Measurements from ENCODE around the gene EMD. TPM values are rescaled to one million over a fixed set of nuclear protein-coding genes. Genes with fewer than 3 reads are reported as not detected.
A peak's percentile ranks its signal among the peaks of the same experiment; 100 is the strongest.
"Not testable (repeated sequence)": the region's sequence is repeated elsewhere in the genome, so short reads cannot be mapped to it uniquely, and the experiment has no call there.

EMD gene
- total RNA-seq, 1 donor from 2014 or later = 83.3 TPM

GRCh38 chrX:154398668-154399526 lies 19.8 kb downstream of the EMD start:
- intact Hi-C loops (cut with micrococcal nuclease) = loop anchor here (5.0 to 10.0 kb wide), 3 partner anchors 133 to 674 kb away; partner anchors contain the start of genes ABCD1, ARHGAP4 and BCAP31
- Mint-ChIP-seq H3K4me1 (ENCODE audit: low read depth) (peaks cover 8% of the 10 kb centered on the region), H3K9me3 (no peaks in the 10 kb centered on the region), H3K4me3 (peak overlapping the region; percentile 98), H3K27ac (peak overlapping the region; percentile 99), H3K27me3 (ENCODE audit: insufficient read depth) (no peaks in the 10 kb centered on the region), H3K36me3 (ENCODE audit: low read depth) (peaks cover 20% of the 10 kb centered on the region)
- peak; percentile 74 for DNase-seq (ENCODE audit: low spot score)

GRCh38 chrX:154399527-154400368 lies 20.7 kb downstream of the EMD start:
- DNase-seq (ENCODE audit: low spot score) = no peak
- Mint-ChIP-seq H3K27me3 (ENCODE audit: insufficient read depth) (no peaks in the 10 kb centered on the region), H3K4me1 (ENCODE audit: low read depth) (peaks cover 8% of the 10 kb centered on the region), H3K4me3 (peak overlapping the region; percentile 98), H3K9me3 (no peaks in the 10 kb centered on the region), H3K36me3 (ENCODE audit: low read depth) (peaks cover 20% of the 10 kb centered on the region), H3K27ac (peak overlapping the region; percentile 99)
- intact Hi-C loops (cut with micrococcal nuclease) = loop anchor here (5.0 to 10.0 kb wide), 3 partner anchors 133 to 675 kb away; partner anchors contain the start of genes ABCD1, ARHGAP4 and BCAP31

DNA sequence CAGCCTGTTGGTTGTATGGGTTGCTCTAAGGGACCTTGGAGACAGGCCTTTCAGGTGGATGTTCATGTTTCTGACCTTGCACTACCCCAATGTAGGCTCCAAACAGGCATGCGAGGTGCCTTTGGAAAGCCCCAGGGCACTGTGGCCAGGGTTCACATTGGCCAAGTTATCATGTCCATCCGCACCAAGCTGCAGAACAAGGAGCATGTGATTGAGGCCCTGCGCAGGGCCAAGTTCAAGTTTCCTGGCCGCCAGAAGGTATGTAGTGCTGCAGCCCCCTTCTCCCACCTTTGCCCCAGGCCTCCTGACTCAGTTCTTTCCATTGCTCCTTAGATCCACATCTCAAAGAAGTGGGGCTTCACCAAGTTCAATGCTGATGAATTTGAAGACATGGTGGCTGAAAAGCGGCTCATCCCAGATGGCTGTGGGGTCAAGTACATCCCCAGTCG lies 21.3 kb downstream of the EMD start:
- Mint-ChIP-seq H3K4me3 (peak overlapping the region; percentile 98), H3K36me3 (ENCODE audit: low read depth) (peaks cover 20% of the 10 kb centered on the region)
- intact Hi-C loops (cut with micrococcal nuclease); DNase-seq (ENCODE audit: low spot score); H3K27ac Mint-ChIP-seq; H3K27me3 Mint-ChIP-seq (ENCODE audit: insufficient read depth); H3K4me1 Mint-ChIP-seq (ENCODE audit: low read depth); H3K9me3 Mint-ChIP-seq: not testable (repeated sequence)

- peaks cover 20% of the 10 kb centered on the region for H3K36me3 Mint-ChIP-seq (ENCODE audit: low read depth)
- no peaks in the 10 kb centered on the region for H3K27me3 Mint-ChIP-seq (ENCODE audit: insufficient read depth)
- intact Hi-C loops (cut with micrococcal nuclease) = no loop called here
- peaks cover 8% of the 10 kb centered on the region for H3K4me1 Mint-ChIP-seq (ENCODE audit: low read depth)
- peak overlapping the region; percentile 98 for H3K4me3 Mint-ChIP-seq
- H3K27ac Mint-ChIP-seq = peak overlapping the region; percentile 52
- DNase-seq (ENCODE audit: low spot score) = no peak
- no peaks in the 10 kb centered on the region for H3K9me3 Mint-ChIP-seq
Observed at GRCh38 chrX:154401045-154401799, 22.1 kb downstream of the EMD start.

- Mint-ChIP-seq H3K4me1 (ENCODE audit: low read depth) (peaks cover 8% of the 10 kb centered on the region), H3K36me3 (ENCODE audit: low read depth) (peaks cover 20% of the 10 kb centered on the region), H3K27ac (peak overlapping the region; percentile 34), H3K27me3 (ENCODE audit: insufficient read depth) (no peaks in the 10 kb centered on the region), H3K9me3 (no peaks in the 10 kb centered on the region), H3K4me3 (no peak overlapping the region)
- DNase-seq (ENCODE audit: low spot score) = no peak
- intact Hi-C loops (cut with micrococcal nuclease) = no loop called here
Observed at GRCh38 chrX:154401918-154402621, 23.0 kb downstream of the EMD start.

DNA sequence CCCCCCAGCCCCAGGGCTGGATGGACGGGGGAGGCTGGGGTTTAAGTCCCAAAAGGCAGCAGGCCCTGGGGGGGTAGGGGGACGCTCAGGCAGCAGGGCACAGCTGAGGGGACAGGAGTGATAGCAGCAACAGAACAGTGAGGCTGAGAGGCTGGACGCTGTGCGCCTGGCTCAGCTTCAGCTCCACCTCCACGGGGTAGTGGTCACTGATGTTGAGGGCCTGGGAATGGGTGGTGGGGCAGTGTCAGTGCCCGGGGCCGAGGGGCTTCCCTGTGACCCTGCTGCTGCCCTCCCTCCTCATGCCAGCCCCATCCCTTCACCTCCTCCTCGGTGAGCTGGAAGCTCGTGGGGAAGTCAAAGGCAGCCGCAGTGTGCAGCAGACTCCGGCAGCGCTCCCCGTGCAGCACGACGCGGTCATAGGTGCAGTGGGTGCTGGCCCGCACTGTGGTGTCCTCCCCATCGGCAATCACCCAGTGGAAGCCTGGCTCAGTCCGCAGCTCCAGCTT lies 23.6 kb downstream of the EMD start:
- Mint-ChIP-seq H3K27me3 (ENCODE audit: insufficient read depth) (no peaks in the 10 kb centered on the region), H3K36me3 (ENCODE audit: low read depth) (peaks cover 20% of the 10 kb centered on the region), H3K27ac (peak overlapping the region; percentile 34), H3K9me3 (no peaks in the 10 kb centered on the region), H3K4me3 (no peak overlapping the region), H3K4me1 (ENCODE audit: low read depth) (peaks cover 8% of the 10 kb centered on the region)
- DNase-seq (ENCODE audit: low spot score) = no peak
- intact Hi-C loops (cut with micrococcal nuclease) = no loop called here

DNA sequence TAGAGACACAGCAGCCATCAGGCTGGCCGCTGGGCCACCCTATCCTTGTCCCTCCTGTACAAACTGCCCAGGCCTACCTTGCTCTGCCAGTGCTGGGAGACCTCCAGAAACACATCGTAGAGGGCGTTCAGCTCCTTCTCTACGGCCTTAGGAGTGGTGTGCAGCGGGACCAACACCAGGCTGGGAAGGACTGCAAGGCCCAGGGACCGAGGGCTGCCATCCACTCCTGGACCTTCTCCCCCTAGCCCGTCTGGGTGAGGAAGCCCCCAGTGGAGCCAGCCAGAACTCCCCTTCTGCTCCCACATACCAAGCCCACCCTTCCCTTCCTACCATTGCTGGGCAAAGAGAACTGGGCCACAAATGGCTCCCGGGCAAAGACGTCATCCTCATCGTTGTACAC lies 24.1 kb downstream of the EMD start:
- intact Hi-C loops (cut with micrococcal nuclease) = no loop called here
- no peak for DNase-seq (ENCODE audit: low spot score)
- H3K4me3 Mint-ChIP-seq = no peak overlapping the region
- no peaks in the 10 kb centered on the region for H3K9me3 Mint-ChIP-seq
- no peaks in the 10 kb centered on the region for H3K27me3 Mint-ChIP-seq (ENCODE audit: insufficient read depth)
- no peak overlapping the region for H3K27ac Mint-ChIP-seq
- H3K4me1 Mint-ChIP-seq (ENCODE audit: low read depth) = peaks cover 7% of the 10 kb centered on the region
- H3K36me3 Mint-ChIP-seq (ENCODE audit: low read depth) = peaks cover 17% of the 10 kb centered on the region

DNA sequence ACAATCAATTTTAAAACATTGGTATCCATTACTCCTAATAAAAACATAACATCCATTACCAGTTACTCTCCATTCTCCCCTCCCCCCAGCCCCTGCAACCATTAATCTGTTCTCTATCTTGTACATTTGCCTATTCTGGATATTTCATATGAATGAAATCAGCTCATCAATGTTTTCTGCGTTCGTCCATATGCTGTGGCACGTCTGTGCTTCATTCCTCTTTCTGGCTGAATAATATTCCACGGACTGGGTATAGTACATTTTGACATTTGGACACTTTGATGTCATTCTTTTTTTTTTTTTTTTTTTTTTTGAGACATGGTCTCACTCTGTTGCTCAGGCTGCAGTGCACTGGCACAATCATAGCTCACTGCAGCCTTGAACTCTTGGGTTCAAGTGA lies 24.8 kb downstream of the EMD start:
- Mint-ChIP-seq H3K4me1 (ENCODE audit: low read depth) (peaks cover 7% of the 10 kb centered on the region), H3K36me3 (ENCODE audit: low read depth) (peaks cover 14% of the 10 kb centered on the region), H3K4me3 (no peak overlapping the region), H3K9me3 (no peaks in the 10 kb centered on the region), H3K27me3 (ENCODE audit: insufficient read depth) (no peaks in the 10 kb centered on the region), H3K27ac (no peak overlapping the region)
- no peak for DNase-seq (ENCODE audit: low spot score)
- intact Hi-C loops (cut with micrococcal nuclease) = no loop called here

DNA sequence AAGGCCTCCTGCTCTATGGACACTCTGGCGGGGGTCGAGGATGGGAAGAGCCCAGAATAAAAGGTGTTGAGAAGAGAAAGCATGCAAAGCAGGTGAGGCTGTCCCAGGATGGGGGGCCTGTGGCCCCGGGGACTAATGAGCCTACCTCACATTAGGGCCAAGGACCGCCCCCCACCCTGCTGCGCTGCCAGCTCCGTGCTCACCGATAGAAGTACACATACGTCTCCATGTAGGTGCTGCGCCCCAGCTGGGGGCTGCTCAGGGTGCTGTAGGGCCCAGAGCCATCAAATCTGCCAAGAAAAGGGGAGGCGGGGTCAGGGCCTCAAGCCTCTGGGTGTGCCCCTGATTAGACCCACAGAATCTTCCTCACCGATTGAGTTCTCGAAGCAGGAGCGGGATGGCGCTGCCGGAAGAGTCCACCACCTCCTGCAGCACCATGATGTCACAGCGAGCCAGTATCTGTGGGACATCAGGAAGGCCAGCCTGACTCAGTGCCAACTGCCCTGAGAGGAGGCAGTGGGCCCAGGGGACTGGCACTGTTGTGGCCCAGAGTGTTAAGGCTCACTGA lies 25.6 kb downstream of the EMD start:
- intact Hi-C loops (cut with micrococcal nuclease) = no loop called here
- no peak for DNase-seq (ENCODE audit: low spot score)
- Mint-ChIP-seq H3K4me1 (ENCODE audit: low read depth) (peaks cover 7% of the 10 kb centered on the region), H3K27me3 (ENCODE audit: insufficient read depth) (no peaks in the 10 kb centered on the region), H3K9me3 (no peaks in the 10 kb centered on the region), H3K36me3 (ENCODE audit: low read depth) (peaks cover 5% of the 10 kb centered on the region), H3K27ac (no peak overlapping the region), H3K4me3 (no peak overlapping the region)

DNA sequence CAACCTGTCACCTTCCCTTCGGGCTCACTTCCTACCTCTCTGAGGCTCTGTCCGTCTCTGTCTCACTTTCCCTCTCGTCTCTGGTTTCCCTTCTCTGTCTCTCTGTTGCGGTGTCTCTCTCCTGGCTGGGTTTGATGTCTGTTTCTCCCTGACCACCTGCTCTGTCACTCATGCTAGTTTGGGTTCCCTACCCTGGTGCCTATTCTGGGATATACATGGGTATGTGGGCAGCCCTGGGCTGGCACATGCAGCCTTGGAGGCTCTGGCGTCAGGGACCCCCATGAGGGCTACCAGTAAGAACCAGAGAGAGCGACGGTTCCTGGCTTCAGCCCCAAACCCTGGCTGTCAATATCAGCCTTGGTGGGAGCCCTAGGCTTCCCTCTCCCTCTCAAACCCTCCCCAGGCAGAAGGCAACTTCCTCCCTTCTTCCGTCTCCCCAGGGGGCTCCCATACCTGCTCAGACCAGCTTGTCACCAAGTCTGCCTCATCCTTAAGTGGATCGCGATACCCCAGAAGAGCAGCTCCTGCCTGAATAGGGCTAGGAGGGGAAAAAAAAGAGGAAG lies 29.6 kb downstream of the EMD start:
- Mint-ChIP-seq H3K27me3 (ENCODE audit: insufficient read depth) (no peaks in the 10 kb centered on the region), H3K27ac (peak overlapping the region; percentile 44), H3K9me3 (no peaks in the 10 kb centered on the region), H3K4me3 (peak overlapping the region; percentile 75), H3K4me1 (ENCODE audit: low read depth) (peaks cover 12% of the 10 kb centered on the region), H3K36me3 (ENCODE audit: low read depth) (peaks cover 6% of the 10 kb centered on the region)
- intact Hi-C loops (cut with micrococcal nuclease) = no loop called here
- DNase-seq (ENCODE audit: low spot score) = no peak

DNA sequence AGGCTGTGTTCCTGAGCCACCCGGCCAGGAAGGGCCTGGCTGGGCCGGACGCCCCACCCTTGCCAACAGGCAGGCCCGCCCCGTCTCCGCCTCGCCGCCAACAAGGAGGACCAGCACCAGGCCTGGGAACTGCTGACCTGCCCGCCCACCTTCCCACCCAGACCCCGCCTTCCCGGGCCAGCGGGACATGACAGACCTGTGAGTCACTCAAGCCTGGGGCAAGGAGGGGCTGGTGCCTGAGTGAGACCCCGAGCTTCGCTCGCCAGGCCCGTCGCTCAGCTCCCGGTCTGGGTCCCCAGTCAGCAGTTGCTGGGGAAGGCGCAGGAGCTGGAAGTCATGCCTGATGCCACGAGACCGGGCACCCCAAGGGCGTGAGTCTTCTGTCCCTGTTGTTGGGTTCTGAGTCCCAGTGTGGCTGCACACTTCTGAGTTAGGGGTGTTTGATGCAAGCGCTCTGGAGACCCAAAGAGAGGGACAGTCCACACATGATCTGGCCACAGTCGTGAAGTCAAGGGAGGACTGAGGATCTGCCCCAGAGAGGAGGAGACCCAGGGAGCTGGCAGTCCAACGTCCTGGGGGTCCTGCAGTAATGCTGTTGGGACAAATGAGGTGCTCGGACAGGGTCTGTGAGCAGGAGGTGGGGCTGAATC lies 30.3 kb downstream of the EMD start, which contains the start of gene DNASE1L1:
DNASE1L1 (minus strand) TSS at position 33 of the 650 bp plus-strand sequence. CDS start 3,686 bp downstream, outside the sequence.
- Mint-ChIP-seq H3K9me3 (no peaks in the 10 kb centered on the region), H3K27me3 (ENCODE audit: insufficient read depth) (no peaks in the 10 kb centered on the region), H3K36me3 (ENCODE audit: low read depth) (peaks cover 6% of the 10 kb centered on the region), H3K27ac (peak within 1 kb of the TSS; percentile 44), H3K4me1 (ENCODE audit: low read depth) (peaks cover 12% of the 10 kb centered on the region), H3K4me3 (peak within 1 kb of the TSS; percentile 75)
- no peak for DNase-seq (ENCODE audit: low spot score)
- intact Hi-C loops (cut with micrococcal nuclease) = no loop called here
